Measurements from ENCODE around the gene ZNF606.

DNA sequence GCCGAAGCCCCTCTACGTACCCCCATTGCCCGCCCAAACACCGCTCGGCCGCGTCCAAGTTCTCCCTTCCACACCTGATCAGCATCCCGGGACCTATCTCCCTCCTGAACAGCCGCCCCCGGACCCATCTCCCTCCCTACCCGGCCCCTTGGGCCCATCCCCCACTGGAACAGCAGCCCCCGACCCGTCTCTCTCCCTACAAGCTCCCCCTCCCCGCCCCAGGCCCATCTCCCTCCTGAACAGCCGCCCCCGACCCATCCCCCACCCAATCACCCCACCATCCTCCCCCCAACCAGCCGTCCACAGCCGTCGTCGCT is 31.8 kb upstream of the ZNF606 start:
- TF ChIP-seq, protein P1, sequence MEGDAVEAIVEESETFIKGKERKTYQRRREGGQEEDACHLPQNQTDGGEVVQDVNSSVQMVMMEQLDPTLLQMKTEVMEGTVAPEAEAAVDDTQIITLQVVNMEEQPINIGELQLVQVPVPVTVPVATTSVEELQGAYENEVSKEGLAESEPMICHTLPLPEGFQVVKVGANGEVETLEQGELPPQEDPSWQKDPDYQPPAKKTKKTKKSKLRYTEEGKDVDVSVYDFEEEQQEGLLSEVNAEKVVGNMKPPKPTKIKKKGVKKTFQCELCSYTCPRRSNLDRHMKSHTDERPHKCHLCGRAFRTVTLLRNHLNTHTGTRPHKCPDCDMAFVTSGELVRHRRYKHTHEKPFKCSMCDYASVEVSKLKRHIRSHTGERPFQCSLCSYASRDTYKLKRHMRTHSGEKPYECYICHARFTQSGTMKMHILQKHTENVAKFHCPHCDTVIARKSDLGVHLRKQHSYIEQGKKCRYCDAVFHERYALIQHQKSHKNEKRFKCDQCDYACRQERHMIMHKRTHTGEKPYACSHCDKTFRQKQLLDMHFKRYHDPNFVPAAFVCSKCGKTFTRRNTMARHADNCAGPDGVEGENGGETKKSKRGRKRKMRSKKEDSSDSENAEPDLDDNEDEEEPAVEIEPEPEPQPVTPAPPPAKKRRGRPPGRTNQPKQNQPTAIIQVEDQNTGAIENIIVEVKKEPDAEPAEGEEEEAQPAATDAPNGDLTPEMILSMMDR (IDR thresholded peaks at IDR 0.05), result no peak
- TF ChIP-seq POLR2A (IDR thresholded peaks at IDR 0.05; ENCODE audit: low read depth), result no peak
- no peak for TF ChIP-seq POLR2AphosphoS5 (IDR thresholded peaks at IDR 0.05)
- no peak for TF ChIP-seq EP300 (IDR thresholded peaks at IDR 0.05)

Measured in esophagus muscularis mucosa (tissue), 4 donors.